Erythroblast (primary cell): ENCODE data around the gene SEZ6L.

ENCODE experiments used
- DNase-seq, 2 experiments: peaks; one replicate each; lab custom pipeline; 2025; lab: John Stamatoyannopoulos, UW
- GATA1 ChIP-seq: IDR thresholded peaks from 2 replicates; pipeline ENCODE4 v1.6.1; 2011; ENCODE audit warnings: low read depth, mild to moderate bottlenecking, control low read depth, low read length, moderate library complexity
- POLR2A ChIP-seq: IDR thresholded peaks from 2 replicates; pipeline ENCODE4 v1.6.1; 2011; ENCODE audit warnings: mild to moderate bottlenecking, low read length

SEZ6L gene

GRCh38 chr22:26238596-26238995, 69.3 kb downstream of the SEZ6L start:
- TF ChIP-seq POLR2A (no peak), GATA1 (no peak)
- no peak for DNase-seq

GRCh38 chr22:26239581-26239980, 70.3 kb downstream of the SEZ6L start:
- no peak for TF ChIP-seq POLR2A
- no peak for DNase-seq

GRCh38 chr22:26241361-26241760, 72.1 kb downstream of the SEZ6L start:
- TF ChIP-seq POLR2A (no peak), GATA1 (no peak)
- DNase-seq = no peak

GRCh38 chr22:26245001-26245400, 75.7 kb downstream of the SEZ6L start:
- no peak for DNase-seq
- no peak for TF ChIP-seq POLR2A
- TF ChIP-seq GATA1 = no peak

GRCh38 chr22:26246552-26246951, 77.3 kb downstream of the SEZ6L start:
- TF ChIP-seq POLR2A = no peak
- TF ChIP-seq GATA1 = no peak
- no peak for DNase-seq

GRCh38 chr22:26251869-26252268, 82.6 kb downstream of the SEZ6L start:
- DNase-seq = no peak
- TF ChIP-seq POLR2A (no peak), GATA1 (no peak)

- no peak for TF ChIP-seq GATA1
- no peak for TF ChIP-seq POLR2A
- peak; percentile 10 to 14 for DNase-seq
These were observed 90.2 kb downstream of the SEZ6L start for GRCh38 chr22:26259510-26259909.

- TF ChIP-seq GATA1 (no peak), POLR2A (no peak)
- no peak for DNase-seq
These were observed 94.9 kb downstream of the SEZ6L start for GRCh38 chr22:26264162-26264561.

GRCh38 chr22:26265281-26265680, 96.0 kb downstream of the SEZ6L start:
- no peak for TF ChIP-seq POLR2A
- TF ChIP-seq GATA1 = no peak
- DNase-seq = no peak

GRCh38 chr22:26265909-26266308, 96.6 kb downstream of the SEZ6L start:
- TF ChIP-seq GATA1 (no peak), POLR2A (no peak)
- no peak for DNase-seq

- no peak for TF ChIP-seq POLR2A
- TF ChIP-seq GATA1 = no peak
- DNase-seq = no peak
These were observed 98.6 kb downstream of the SEZ6L start for GRCh38 chr22:26267856-26268255.

GRCh38 chr22:26269572-26269971, 100.3 kb downstream of the SEZ6L start:
- DNase-seq = no peak

GRCh38 chr22:26271427-26271826, 102.2 kb downstream of the SEZ6L start:
- no peak for DNase-seq
- no peak for TF ChIP-seq POLR2A
- TF ChIP-seq GATA1 = no peak

More at GRCh38 chr22:26269572-26269971, 100.3 kb downstream of the SEZ6L start:
- no peak for TF ChIP-seq GATA1
- TF ChIP-seq POLR2A = no peak

GRCh38 chr22:26273011-26273675, 103.9 kb downstream of the SEZ6L start:
- no peak for DNase-seq
- TF ChIP-seq GATA1 = no peak
- TF ChIP-seq POLR2A = no peak

- no peak for TF ChIP-seq GATA1
- no peak for TF ChIP-seq POLR2A
- DNase-seq = no peak
These were observed 107.4 kb downstream of the SEZ6L start for GRCh38 chr22:26276529-26277160.
